ENCODE measurements around the gene TBC1D20.

Gene TBC1D20

DNA sequence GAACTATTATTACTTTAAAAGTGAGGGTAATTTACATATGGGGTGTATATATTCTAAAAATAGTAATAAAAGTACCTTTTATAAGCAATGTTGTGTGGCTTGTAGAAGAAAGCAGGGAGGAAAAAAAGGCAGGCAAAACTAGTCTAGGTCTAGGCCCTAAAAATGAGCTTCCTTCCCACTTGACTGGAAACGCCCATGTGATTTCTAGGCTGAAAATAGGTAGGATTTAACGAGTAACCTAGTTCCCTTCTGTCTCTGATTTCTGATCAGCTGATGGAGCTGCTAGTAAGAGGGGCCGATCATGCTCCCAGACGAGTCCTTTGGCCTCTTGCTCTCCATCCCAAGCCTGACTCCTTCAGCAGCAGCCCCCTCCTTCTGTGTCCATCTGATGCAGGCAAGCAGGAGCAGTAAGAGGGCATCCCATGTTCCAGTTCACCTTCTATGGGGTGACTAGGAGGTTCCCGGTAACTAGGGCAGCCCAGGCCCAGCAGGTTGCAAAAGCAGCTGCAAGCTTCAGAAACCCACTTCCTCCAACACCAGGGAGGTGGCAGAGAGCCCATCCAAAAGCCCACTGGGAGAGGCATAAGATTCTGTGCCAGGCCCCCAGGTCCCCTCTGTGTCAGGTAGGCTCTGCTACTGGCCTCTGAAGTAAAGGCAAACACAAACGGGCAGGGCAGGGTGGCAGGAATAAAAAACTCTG is 24.4 kb downstream of the TBC1D20 start:
- DNase-seq, result no peak

GRCh38 chr20:436476-436875 is 25.9 kb downstream of the TBC1D20 start:
- DNase-seq, result no peak

GRCh38 chr20:435558-435957 is 26.8 kb downstream of the TBC1D20 start:
- DNase-seq, result no peak

- DNase-seq, result no peak
Observed at GRCh38 chr20:434661-435419, 27.5 kb downstream of the TBC1D20 start.

DNA sequence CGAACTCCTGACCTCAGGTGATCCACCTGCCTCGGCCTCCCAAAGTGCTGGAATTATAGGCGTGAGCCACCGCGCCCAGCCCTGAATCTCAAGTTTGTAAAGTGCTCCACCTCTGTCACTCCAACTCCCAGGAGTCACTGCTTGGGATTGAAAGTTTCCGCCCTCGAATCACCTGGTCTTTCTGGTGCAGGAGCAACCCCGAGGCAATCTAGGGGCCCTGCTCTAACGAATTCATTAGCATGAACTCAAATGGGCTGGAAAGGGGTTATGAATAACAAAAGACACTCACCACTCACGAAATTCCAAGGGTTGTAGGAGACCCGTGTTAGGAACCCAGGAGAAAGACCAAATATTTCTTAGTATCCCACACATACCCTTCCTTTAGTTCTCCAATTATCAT is 28.1 kb downstream of the TBC1D20 start:
- DNase-seq, result no peak

DNA sequence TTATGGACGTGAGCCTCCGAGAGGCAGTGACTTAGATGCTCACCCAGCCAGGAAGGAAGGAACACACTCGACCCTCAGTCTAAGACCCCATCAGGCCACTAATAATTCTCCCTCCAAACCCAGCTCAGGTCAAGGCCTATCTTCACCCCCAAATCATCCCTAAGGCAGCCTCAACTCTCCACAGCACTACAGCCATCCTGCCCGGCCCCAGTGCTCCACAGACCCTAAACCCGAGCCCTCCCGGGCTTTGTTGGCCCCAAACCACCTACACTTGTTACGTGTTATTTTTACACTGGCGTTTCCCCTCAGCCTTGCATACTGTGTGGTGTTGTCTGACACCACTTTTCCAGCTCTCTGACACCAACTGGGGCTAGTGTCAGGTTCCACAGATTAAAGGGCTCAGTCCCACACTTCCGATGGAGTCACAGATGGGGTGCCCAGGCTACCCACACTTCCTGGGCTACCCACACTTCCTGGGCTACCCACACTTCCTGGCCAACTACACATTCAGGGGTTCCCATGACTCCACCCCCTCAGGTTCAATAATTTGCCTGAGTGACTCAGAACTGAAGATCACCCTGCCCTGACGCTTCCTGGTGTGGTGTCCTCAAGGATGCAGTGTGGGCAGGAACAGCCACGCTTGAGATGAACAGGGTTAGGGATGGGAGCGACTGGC is 28.9 kb downstream of the TBC1D20 start:
- peak; percentile 84 for DNase-seq

GRCh38 chr20:432677-433299 is 29.5 kb downstream of the TBC1D20 start:
- DNase-seq, result no peak

DNA sequence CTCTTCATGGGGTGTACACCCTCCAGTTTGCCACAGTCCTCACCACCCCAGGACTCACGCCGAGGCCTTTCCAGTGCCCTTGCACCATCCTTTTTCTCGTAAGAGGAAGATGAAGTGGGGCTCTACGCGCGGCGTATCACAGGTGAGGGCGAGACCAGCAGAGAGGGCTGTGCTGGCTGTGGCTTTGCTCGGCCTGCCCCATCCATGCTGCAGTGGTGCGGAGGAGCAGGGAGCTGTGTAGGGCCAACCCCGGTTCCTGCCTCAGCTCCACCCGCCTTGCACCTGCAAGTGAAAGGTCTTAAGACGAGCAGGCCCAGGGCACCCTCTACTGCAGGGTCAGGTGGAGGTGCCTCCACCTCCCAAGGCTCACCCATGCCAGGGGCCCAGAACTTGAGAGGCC is 30.1 kb downstream of the TBC1D20 start:
- no peak for DNase-seq

DNA sequence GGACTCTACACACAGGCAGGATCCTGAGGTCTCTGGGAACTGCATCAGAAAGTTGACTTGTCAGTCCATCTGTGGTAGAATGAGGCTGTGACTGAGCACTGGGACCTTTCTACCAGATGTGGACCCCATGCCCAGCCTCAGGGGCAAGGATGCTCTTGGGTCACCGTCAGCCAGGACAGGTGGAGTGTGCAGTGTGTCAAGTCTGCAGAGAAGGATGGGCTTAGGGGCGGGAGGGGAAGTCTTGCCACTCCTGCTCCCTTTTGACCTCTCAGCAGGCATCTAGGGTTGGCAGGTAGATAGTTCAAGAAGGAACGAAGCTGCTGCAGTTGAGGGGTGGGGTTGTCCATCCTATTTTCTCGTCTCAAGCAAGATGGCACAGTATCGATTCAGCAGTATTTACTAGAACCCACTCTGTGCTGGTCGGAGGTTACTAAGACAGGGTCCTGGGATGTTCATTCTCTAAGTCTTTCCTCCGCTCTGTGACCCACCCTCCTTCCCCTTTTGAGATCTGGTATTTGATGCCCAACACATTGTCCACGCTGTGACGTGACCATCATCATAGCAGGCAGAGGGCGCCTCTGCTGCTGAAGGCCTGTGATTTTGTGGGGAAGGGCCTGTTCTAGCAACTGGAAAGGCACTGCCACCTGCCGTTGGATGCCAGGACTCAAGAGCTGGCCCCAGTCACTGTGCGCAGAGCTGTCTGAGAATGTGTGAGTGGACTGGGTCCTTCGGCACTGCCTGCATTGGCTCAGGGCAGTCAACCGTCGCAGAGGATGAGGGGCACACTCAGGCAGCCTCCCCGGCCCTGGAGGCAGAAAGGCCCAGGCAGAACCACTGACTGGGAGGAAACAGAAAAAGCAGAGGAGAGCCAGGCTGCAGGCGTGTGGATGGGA is 31.1 kb downstream of the TBC1D20 start:
- DNase-seq, result peak; percentile 54

GRCh38 chr20:430091-430999 is 32.0 kb downstream of the TBC1D20 start:
- no peak for DNase-seq

DNA sequence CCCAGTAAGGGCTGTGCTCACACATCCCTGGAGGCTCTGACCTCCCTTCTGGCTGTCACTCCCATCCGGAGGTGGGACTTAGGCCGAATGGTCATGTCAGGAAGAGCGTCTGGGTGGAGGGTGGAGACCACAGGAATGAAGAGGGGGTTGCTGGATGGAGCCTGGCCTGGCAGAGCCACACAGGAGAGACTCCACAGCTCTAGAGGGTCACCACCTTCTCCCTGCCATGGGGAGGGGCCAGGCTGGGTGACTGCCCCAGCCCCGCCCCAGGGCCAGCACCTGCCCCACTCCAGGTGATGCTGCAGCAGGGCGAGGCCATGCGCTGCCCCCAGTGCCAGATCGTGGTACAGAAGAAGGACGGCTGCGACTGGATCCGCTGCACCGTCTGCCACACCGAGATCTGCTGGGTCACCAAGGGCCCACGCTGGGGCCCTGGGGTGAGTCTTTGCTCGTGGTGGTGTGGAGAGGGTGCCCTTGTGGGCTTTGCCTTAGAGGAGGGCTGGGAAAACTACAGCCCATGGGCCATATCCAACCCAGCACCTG is 33.6 kb downstream of the TBC1D20 start:
- DNase-seq, result no peak

- no peak for DNase-seq
Observed at GRCh38 chr20:427849-428657, 34.3 kb downstream of the TBC1D20 start.

- DNase-seq, result no peak
Observed at GRCh38 chr20:427401-427800, 34.9 kb downstream of the TBC1D20 start.

- no peak for DNase-seq
Observed at GRCh38 chr20:426566-426965, 35.8 kb downstream of the TBC1D20 start.

- DNase-seq, result no peak
Observed at GRCh38 chr20:421685-422250, 40.6 kb downstream of the TBC1D20 start.

DNA sequence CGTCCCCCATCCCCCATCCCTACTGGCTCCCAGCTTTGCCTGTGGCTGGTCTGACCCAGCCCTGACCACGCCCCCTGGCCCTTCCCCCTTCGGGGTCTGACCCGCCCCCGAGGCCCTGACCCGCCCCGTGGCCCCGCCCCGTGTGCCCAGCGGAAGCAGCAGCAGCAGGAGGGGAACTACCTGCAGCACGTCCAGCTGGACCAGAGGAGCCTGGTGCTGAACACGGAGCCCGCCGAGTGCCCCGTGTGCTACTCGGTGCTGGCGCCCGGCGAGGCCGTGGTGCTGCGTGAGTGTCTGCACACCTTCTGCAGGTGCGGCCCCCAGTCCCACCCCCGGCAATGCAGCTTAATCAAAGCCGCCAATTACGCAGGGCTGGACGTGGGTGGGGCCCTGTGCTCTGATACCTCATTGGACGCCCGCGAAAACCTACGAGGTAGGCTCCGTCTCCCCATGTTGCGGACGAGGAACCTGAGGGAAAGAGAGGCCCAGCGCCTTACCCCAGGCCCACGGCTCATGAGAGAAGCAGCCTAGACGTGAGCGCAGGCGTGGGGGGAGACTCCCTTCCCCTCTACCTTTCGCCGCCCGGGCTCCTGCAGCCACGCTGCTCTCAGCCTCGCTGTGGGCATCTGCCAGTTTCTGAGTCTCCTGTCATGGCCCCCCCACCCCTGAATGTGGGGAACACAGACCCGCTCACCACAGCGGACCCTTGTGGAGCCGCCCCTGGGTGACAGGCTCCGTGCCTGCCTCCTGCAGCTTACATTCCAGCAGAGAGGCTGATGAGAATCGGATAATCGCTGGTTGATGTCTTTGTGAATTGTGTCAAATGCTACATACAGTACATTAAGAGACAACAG is 41.4 kb downstream of the TBC1D20 start:
- peak; percentile 46 for DNase-seq

DNA sequence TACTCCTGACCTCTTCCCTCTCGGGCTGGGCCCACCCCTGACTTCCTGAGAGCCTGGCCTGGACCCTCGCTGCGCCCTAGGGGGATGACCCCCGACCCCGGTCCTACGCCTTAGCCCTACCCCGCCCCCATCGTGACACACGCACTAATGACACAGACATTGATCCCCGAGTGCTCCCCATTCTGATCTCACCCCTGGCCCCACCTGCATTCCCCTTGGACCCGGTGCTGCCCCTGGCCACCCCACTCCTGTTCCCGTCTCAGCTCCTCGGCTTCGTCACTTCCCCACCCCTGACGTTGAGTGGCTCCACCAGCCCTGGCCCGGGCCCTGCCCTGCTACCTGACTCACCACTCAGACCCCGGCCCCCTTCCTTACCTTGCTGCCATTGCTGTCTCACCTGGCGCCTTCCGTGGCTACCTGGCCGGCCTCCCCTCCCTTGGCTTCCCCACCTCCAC is 42.1 kb downstream of the TBC1D20 start:
- no peak for DNase-seq

GRCh38 chr20:419556-420165 is 42.7 kb downstream of the TBC1D20 start:
- DNase-seq, result no peak
